ENCODE measurements around the gene ERC2. TPM values are rescaled to one million over a fixed set of nuclear protein-coding genes. Genes with fewer than 3 reads are reported as not detected.

The ERC2 gene
- polyA plus RNA-seq, 1 experiment: 0.07 TPM

DNA sequence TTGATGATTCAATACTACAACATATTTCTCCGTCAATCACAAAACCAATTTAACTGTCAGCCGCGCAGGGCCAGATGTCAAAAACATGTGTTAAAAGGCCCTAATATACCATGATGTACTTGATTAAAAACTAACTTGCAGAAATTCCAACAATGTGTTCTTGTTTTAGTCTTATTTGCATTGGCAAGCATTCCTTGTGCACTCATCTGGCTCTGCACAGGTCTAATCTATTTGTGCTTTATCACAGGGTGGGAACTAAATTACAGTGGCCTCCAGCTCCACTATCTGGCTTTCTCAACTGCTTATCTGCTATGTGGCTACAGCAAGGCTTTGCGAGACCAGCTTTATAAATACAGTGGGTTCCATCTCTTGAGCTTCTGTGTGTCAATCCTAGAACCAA, 455.5 kb downstream of the ERC2 start:
- DNase-seq (ENCODE audit: low read depth): no peak
- no peak overlapping the region for H3K4me3 ChIP-seq (ENCODE audit: low read depth, low read length)
- ChIA-PET POLR2A (no interaction called here), CTCF (no interaction called here)
- H3K27me3 ChIP-seq (ENCODE audit: control insufficient read depth, insufficient read depth, low read length): no peaks in the 10 kb centered on the region
- TF ChIP-seq, protein P1, sequence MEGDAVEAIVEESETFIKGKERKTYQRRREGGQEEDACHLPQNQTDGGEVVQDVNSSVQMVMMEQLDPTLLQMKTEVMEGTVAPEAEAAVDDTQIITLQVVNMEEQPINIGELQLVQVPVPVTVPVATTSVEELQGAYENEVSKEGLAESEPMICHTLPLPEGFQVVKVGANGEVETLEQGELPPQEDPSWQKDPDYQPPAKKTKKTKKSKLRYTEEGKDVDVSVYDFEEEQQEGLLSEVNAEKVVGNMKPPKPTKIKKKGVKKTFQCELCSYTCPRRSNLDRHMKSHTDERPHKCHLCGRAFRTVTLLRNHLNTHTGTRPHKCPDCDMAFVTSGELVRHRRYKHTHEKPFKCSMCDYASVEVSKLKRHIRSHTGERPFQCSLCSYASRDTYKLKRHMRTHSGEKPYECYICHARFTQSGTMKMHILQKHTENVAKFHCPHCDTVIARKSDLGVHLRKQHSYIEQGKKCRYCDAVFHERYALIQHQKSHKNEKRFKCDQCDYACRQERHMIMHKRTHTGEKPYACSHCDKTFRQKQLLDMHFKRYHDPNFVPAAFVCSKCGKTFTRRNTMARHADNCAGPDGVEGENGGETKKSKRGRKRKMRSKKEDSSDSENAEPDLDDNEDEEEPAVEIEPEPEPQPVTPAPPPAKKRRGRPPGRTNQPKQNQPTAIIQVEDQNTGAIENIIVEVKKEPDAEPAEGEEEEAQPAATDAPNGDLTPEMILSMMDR (IDR thresholded peaks at IDR 0.05; ENCODE audit: insufficient read depth, low read depth, low read length): no peak
- H3K36me3 ChIP-seq (ENCODE audit: control insufficient read depth, insufficient read depth, low read length): no peaks in the 10 kb centered on the region

DNA sequence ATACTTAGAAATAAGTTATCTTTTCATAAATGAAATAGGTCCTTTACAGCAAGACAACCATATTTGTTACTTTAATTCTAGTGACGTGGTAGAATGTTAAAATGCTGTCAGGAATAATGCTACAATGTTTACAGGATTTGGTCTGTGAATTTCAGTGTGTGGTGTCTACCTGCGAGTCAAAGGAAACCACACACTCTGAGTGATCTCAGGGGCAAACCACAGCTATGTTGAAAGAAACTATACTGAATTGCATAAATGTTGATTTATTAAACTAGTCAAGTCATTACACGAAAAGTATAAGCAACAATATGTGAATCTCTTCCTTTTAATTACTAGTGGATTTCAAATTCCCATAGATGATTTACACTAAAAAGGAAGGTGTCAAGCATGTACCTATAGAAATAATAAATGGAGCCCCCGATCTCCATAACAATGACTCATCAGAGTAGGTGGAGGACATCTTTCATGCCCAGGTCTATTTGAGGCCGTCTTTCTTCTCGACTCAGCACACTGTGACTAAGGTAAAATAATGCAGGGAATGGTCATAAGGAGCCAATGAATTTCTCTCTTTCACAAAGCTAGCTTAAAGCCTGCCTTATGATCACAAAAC, 463.0 kb downstream of the ERC2 start:
- H3K27me3 ChIP-seq (ENCODE audit: control insufficient read depth, insufficient read depth, low read length): no peaks in the 10 kb centered on the region
- TF ChIP-seq, protein P1 (IDR thresholded peaks at IDR 0.05; ENCODE audit: insufficient read depth, low read depth, low read length): no peak
- no peak overlapping the region for H3K4me3 ChIP-seq (ENCODE audit: low read depth, low read length)
- CTCF ChIA-PET: no interaction called here
- DNase-seq (ENCODE audit: low read depth): no peak
- no peaks in the 10 kb centered on the region for H3K36me3 ChIP-seq (ENCODE audit: control insufficient read depth, insufficient read depth, low read length)
- POLR2A ChIA-PET: no interaction called here

DNA sequence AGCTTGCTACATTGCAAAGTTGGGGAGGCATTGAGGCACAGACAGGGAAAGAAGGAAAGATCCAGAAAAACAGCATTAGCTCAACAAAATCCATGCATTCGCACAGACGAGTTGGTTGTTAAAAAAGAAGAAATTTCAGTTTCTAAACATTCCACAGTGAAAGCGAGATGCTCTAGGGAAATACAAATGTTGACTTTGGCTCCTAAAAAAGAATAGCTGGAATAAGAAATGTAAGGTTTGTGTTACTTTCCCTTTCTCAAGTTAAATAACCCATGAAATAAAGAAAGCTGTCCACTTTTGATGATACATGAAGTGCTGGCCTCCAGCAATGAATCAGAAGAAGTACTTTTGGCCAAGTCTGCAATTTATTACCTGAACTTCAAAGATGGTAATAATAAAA, 465.1 kb downstream of the ERC2 start:
- DNase-seq (ENCODE audit: low read depth): no peak
- ChIA-PET POLR2A (no interaction called here), CTCF (no interaction called here)
- no peak overlapping the region for H3K4me3 ChIP-seq (ENCODE audit: low read depth, low read length)
- no peaks in the 10 kb centered on the region for H3K36me3 ChIP-seq (ENCODE audit: control insufficient read depth, insufficient read depth, low read length)
- H3K27me3 ChIP-seq (ENCODE audit: control insufficient read depth, insufficient read depth, low read length): no peaks in the 10 kb centered on the region
- TF ChIP-seq, protein P1 (IDR thresholded peaks at IDR 0.05; ENCODE audit: insufficient read depth, low read depth, low read length): no peak

DNA sequence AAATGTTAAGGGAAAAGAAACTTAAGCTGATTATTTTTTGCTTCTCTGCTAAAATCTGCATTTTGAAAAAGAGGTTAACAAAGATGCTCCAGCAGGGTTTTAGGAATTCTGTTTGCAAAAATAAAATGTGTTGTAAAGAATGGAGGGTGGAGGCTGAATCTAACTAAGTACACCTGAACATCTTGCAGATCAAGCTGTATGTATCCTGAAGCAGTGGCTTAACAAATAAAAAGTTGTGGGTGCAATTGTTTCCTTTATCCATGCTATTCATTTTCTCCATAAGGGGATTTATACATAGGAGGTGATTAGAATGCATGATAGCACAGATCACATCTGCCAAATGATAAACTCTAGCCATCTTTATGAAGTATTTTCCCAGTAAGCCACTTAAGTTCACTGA, 466.3 kb downstream of the ERC2 start:
- DNase-seq (ENCODE audit: low read depth): no peak
- Histone ChIP-seq H3K4me3 (ENCODE audit: low read depth, low read length) (no peak overlapping the region), H3K36me3 (ENCODE audit: control insufficient read depth, insufficient read depth, low read length) (no peaks in the 10 kb centered on the region), H3K27me3 (ENCODE audit: control insufficient read depth, insufficient read depth, low read length) (no peaks in the 10 kb centered on the region)
- ChIA-PET CTCF (no interaction called here), POLR2A (no interaction called here)
- TF ChIP-seq, protein P1 (IDR thresholded peaks at IDR 0.05; ENCODE audit: insufficient read depth, low read depth, low read length): no peak

DNA sequence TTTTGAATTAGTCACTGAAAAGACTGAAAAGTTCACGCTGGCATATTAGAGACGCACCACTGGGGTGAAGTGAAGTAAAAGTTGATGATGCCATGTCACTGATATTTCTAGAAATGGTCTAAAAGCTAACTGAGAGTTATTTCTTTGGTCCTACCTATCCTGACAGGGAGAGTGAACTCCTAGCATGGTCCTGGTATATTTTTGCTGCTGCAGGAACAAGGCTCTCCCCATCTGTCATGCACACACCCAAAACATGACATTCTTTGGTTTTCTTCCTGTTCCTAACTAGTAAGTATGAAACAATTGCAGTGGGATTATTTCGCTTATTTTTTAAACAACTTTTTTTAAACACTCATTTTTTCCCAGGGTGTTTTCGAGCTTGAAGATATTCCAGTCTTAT, 466.7 kb downstream of the ERC2 start:
- H3K27me3 ChIP-seq (ENCODE audit: control insufficient read depth, insufficient read depth, low read length): no peaks in the 10 kb centered on the region
- no peaks in the 10 kb centered on the region for H3K36me3 ChIP-seq (ENCODE audit: control insufficient read depth, insufficient read depth, low read length)
- TF ChIP-seq, protein P1 (IDR thresholded peaks at IDR 0.05; ENCODE audit: insufficient read depth, low read depth, low read length): no peak
- H3K4me3 ChIP-seq (ENCODE audit: low read depth, low read length): no peak overlapping the region
- CTCF ChIA-PET: no interaction called here
- POLR2A ChIA-PET: no interaction called here
- DNase-seq (ENCODE audit: low read depth): no peak
